ENCODE results near the gene CCSER1.

The CCSER1 gene

GRCh38 chr4:90148574-90149148 lies 21.5 kb downstream of the CCSER1 start:
- in situ Hi-C loops (cut with HindIII; ENCODE audit: low pct_ligation_motif_present, low sequenced_read_pairs): no loop called here
- no peaks in the 10 kb centered on the region for H3K36me3 ChIP-seq (replicated peaks)
- H3K27me3 ChIP-seq (replicated peaks): no peaks in the 10 kb centered on the region
- DNase-seq: no peak
- TF ChIP-seq CTCF (IDR thresholded peaks at IDR 0.05; ENCODE audit: low read depth, low read length, missing control alignments): no peak
- no peak overlapping the region for H3K4me3 ChIP-seq (ENCODE audit: low read depth, low read length)
- no peak overlapping the region for H3K27ac ChIP-seq

GRCh38 chr4:90152024-90152423 lies 24.8 kb downstream of the CCSER1 start:
- Histone ChIP-seq H3K27me3 (replicated peaks) (no peaks in the 10 kb centered on the region), H3K27ac (no peak overlapping the region), H3K36me3 (replicated peaks) (no peaks in the 10 kb centered on the region), H3K4me3 (ENCODE audit: low read depth, low read length) (no peak overlapping the region)
- in situ Hi-C loops (cut with HindIII; ENCODE audit: low pct_ligation_motif_present, low sequenced_read_pairs): no loop called here
- TF ChIP-seq CTCF (IDR thresholded peaks at IDR 0.05; ENCODE audit: low read depth, low read length, missing control alignments): no peak
- DNase-seq: no peak

GRCh38 chr4:90159193-90159592 lies 32.0 kb downstream of the CCSER1 start:
- no peak overlapping the region for H3K27ac ChIP-seq
- H3K4me3 ChIP-seq (ENCODE audit: low read depth, low read length): no peak overlapping the region
- in situ Hi-C loops (cut with HindIII; ENCODE audit: low pct_ligation_motif_present, low sequenced_read_pairs): no loop called here
- no peak for DNase-seq
- H3K36me3 ChIP-seq (replicated peaks): no peaks in the 10 kb centered on the region
- no peak for TF ChIP-seq CTCF (IDR thresholded peaks at IDR 0.05; ENCODE audit: low read depth, low read length, missing control alignments)
- H3K27me3 ChIP-seq (replicated peaks): no peaks in the 10 kb centered on the region

DNA sequence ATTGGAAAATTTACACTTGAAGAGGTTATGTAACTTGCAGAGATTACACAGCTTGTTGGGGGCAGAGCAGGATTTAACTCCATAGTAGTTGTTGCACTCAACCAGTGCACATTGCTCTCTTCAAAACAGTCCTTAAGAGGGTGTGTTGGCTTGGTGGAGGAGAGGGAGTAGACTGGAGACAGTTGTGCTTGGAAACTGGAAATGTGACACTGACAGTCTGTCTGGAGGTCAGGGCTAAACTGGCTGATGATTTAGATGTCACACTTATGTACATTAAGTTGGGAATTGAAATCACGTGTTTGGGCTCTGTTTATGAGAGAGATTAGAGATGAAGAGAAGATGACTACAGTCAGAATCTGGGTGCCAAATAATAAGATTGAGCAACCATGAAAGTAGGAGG lies 32.9 kb downstream of the CCSER1 start:
- H3K27ac ChIP-seq: no peak overlapping the region
- in situ Hi-C loops (cut with HindIII; ENCODE audit: low pct_ligation_motif_present, low sequenced_read_pairs): no loop called here
- H3K4me3 ChIP-seq (ENCODE audit: low read depth, low read length): no peak overlapping the region
- no peaks in the 10 kb centered on the region for H3K36me3 ChIP-seq (replicated peaks)
- TF ChIP-seq CTCF (IDR thresholded peaks at IDR 0.05; ENCODE audit: low read depth, low read length, missing control alignments): no peak
- H3K27me3 ChIP-seq (replicated peaks): no peaks in the 10 kb centered on the region
- DNase-seq: no peak

DNA sequence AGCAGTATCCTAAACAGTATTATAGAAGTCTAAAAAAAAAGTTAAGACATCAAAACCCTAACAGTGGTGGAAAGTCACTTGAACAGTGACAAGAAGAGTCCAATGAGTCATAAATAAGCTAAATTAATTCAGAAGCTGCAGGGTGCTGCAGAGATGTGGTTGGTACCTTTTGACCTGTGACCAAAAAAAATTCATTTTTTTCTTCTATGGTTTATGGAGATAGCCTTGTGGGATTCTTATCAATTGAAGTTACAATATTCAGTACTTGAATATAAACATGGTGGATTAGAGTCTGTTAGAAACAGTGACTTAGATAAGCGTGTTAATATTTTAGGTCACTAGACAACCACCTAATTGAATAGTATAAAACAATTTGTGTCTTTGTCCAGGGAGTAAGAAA lies 35.4 kb downstream of the CCSER1 start:
- TF ChIP-seq CTCF (IDR thresholded peaks at IDR 0.05; ENCODE audit: low read depth, low read length, missing control alignments): no peak
- in situ Hi-C loops (cut with HindIII; ENCODE audit: low pct_ligation_motif_present, low sequenced_read_pairs): no loop called here
- DNase-seq: no peak

GRCh38 chr4:90163872-90164271 lies 36.7 kb downstream of the CCSER1 start:
- Histone ChIP-seq H3K27me3 (replicated peaks) (no peaks in the 10 kb centered on the region), H3K27ac (no peak overlapping the region), H3K4me3 (ENCODE audit: low read depth, low read length) (no peak overlapping the region), H3K36me3 (replicated peaks) (no peaks in the 10 kb centered on the region)
- no peak for DNase-seq
- no peak for TF ChIP-seq CTCF (IDR thresholded peaks at IDR 0.05; ENCODE audit: low read depth, low read length, missing control alignments)
- in situ Hi-C loops (cut with HindIII; ENCODE audit: low pct_ligation_motif_present, low sequenced_read_pairs): no loop called here

More for the DNA sequence above, 35.4 kb downstream of the CCSER1 start:
- Histone ChIP-seq H3K27me3 (replicated peaks) (no peaks in the 10 kb centered on the region), H3K4me3 (ENCODE audit: low read depth, low read length) (no peak overlapping the region), H3K27ac (no peak overlapping the region), H3K36me3 (replicated peaks) (no peaks in the 10 kb centered on the region)

All from brain microvascular endothelial cell (primary cell).